Coronary artery (tissue), 2 donors: ENCODE results near the gene SOBP.

ENCODE experiments used
- DNase-seq: peaks from one replicate; pipeline ENCODE4 v3.0.0-alpha.2; 2017; ENCODE audit warnings: low spot score
- H3K27ac ChIP-seq, 2 donors: fragments of 200-600 bp; sonication (generic); one replicate each; pipeline ENCODE4 v1.5.1; 2016 to 2019
- H3K4me3 ChIP-seq: fragments of 200-600 bp; sonication (generic); 2 replicates; pipeline ENCODE4 v1.5.1; 2016; ENCODE audit warnings: mild to moderate bottlenecking, moderate library complexity
- CTCF ChIP-seq: fragments of 200-600 bp; sonication (generic); IDR thresholded peaks from one replicate; pipeline ENCODE4 v1.5.1; 2019; ENCODE audit warnings: antibody characterized with exemption

SOBP gene

GRCh38 chr6:107654764-107655163, 164.8 kb downstream of the SOBP start:
- Histone ChIP-seq H3K4me3 (no peak overlapping the region), H3K27ac (no peak overlapping the region)
- TF ChIP-seq CTCF, result no peak
- DNase-seq, result no peak

GRCh38 chr6:107655245-107655644, 165.3 kb downstream of the SOBP start:
- TF ChIP-seq CTCF, result no peak
- no peak overlapping the region for H3K27ac ChIP-seq
- no peak overlapping the region for H3K4me3 ChIP-seq
- no peak for DNase-seq

- no peak overlapping the region for H3K27ac ChIP-seq
- no peak overlapping the region for H3K4me3 ChIP-seq
- no peak for DNase-seq
- no peak for TF ChIP-seq CTCF
These were observed 165.9 kb downstream of the SOBP start for GRCh38 chr6:107655864-107656263.

GRCh38 chr6:107656401-107656800, 166.5 kb downstream of the SOBP start:
- no peak overlapping the region for H3K27ac ChIP-seq
- DNase-seq, result no peak
- TF ChIP-seq CTCF, result no peak
- no peak overlapping the region for H3K4me3 ChIP-seq

- Histone ChIP-seq H3K4me3 (no peak overlapping the region), H3K27ac (no peak overlapping the region)
- TF ChIP-seq CTCF, result no peak
- DNase-seq, result no peak
These were observed 167.0 kb downstream of the SOBP start for GRCh38 chr6:107656883-107657282.

- Histone ChIP-seq H3K4me3 (no peak overlapping the region), H3K27ac (no peak overlapping the region)
- TF ChIP-seq CTCF, result no peak
- DNase-seq, result no peak
These were observed 167.4 kb downstream of the SOBP start for GRCh38 chr6:107657373-107657754.

GRCh38 chr6:107657755-107658461, 168.0 kb downstream of the SOBP start:
- H3K27ac ChIP-seq, result peak overlapping the region in 1 of 2 donors; percentile 9
- no peak for TF ChIP-seq CTCF
- no peak for DNase-seq
- H3K4me3 ChIP-seq, result peak overlapping the region; percentile 28
